GM12873 (cell line): Measurements from ENCODE around the gene PTGFRN.

Source experiments
- CTCF ChIP-seq: IDR thresholded peaks from 2 replicates; pipeline ENCODE4 v1.5.1; 2012; ENCODE audit warnings: low read depth, mild to moderate bottlenecking, moderate library complexity, low read length, control low read depth; ENCODE audit not compliant: insufficient read depth; ENCODE audit errors: missing control alignments

PTGFRN gene

GRCh38 chr1:117037802-117038201 is 128.1 kb downstream of the PTGFRN start:
- no peak for TF ChIP-seq CTCF

GRCh38 chr1:117038236-117038635 is 128.5 kb downstream of the PTGFRN start:
- no peak for TF ChIP-seq CTCF
